Measurements from ENCODE around the gene COX6A2. TPM values are rescaled to one million over a fixed set of nuclear protein-coding genes. Genes with fewer than 3 reads are reported as not detected.

Gene COX6A2
- total RNA-seq, 1 experiment from 2014 or later: not detected

DNA sequence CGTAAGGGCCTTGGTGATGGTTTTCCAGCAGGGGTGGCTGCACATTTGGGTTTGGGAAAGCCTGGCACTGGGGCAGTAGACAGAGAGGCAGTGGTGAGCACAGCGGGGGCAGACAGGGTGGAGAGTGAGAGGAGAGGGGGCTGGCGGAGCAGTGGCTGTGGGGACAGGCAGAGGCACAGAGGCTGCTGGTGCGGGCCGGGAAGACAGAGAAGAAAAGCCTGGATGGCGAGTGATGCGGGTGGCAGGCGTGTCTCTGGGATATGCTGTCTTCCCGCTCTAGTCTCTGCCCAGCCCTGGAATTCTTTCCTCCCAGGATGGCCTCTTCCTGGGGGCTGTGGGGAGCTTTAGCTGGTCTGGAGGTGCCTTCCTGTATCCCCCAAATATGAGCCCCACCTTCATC lies 18.1 kb downstream of the COX6A2 start:
- no peak for DNase-seq (ENCODE audit: low read depth)

DNA sequence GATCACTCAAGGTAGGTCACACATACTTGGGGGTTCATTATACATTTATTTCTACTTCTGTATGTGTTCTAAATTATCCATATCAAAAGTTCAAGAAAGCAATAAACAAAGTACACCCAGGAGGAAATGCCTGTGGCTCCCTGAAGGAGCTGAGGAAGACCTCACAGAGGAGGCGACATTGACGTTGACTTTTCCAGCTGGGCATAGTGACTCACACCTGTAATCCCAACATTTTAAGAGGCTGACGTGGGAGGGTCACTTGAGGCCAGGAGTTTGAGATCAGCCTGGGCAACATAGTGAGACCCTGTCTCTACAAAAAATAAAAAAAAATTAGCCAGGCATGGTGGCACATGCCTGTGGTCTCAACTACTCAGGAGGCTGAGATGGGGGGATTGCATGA lies 18.7 kb downstream of the COX6A2 start:
- DNase-seq (ENCODE audit: low read depth): peak; percentile 96

DNA sequence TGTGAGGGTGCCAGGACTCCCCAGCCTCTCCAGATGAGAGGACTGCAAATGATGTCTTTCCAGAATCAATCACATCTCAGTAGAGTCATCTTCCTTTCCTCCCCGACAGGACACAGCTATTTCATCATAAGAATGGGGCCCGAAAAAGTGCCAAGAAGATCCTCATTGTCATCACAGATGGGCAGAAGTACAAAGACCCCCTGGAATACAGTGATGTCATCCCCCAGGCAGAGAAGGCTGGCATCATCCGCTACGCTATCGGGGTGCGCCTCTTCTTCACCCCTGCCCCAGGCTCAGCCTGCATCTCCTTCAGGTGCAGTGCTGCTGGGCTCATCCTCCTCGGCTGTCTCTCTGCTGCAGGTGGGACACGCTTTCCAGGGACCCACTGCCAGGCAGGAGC lies 20.8 kb downstream of the COX6A2 start:
- DNase-seq (ENCODE audit: low read depth): no peak

DNA sequence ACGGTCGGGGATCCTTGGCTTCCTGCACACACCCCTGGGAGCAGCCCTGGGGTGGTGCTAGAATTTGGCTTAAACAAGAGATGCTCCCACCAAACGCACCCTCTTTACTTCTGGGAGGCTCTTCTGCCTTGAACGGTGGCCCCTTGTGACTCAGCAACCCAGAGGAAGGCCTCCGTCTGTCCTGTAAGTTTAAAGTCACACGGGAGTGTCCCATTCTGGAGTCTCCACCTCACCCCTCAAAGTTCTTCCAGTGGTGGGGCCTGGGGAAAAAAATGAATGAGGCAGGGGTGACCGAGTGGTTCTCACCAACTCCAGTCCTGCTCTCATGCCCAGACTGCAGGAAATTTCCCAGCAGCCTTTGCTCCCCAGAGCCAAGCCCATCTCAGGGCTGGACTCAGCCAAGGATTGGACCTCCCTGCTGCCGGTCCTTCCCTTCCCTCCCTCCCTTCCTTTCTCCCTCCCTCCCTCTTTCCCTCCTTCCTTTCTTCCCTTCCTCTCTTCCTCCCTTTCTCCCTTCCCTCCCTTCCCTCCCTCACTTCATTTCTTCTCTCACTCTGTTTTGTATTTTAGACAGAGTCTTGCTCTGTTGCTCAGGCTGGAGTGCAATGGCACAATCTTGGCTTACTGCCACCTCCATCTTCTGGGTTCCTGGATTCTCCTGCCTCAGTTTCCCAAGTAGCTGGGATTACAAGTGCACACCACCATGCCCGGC lies 23.7 kb downstream of the COX6A2 start:
- DNase-seq (ENCODE audit: low read depth): peak; percentile 52

DNA sequence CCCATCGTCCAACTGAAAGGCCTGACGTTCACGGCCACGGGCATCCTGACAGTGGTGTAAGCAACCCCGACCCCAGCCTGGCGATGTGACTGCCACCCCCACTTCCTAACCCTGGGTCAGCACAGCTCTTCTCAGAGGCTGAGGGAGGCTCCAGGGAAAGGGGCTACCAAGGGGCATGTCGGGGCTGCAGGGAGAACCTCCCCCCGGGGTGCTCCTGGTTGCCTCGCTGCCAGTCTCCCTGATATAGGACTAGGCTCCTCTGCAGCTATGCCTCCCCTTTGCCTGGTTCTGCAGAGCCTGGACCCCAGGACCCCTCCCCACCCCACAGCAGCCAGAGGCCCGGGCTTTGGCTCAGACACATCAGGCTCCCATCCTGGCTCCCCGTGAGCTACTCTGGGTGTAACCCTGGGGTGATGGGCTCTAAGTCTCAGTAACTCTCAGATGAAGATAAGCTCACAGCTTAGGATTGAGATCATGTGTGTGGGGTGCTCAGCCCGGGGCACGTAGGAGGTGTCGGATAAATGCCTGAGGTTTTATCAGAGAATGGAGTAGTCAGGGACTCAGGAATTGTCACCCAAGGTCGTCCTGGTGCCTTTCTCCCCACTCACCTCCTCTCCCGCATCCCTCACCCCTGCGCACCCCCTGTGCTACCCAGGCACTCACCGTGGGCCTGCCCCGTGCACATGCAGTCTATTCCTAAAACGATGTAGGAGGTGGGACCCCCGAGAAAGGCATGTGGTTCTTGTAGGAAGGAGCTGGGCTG lies 24.4 kb downstream of the COX6A2 start:
- DNase-seq (ENCODE audit: low read depth): no peak

DNA sequence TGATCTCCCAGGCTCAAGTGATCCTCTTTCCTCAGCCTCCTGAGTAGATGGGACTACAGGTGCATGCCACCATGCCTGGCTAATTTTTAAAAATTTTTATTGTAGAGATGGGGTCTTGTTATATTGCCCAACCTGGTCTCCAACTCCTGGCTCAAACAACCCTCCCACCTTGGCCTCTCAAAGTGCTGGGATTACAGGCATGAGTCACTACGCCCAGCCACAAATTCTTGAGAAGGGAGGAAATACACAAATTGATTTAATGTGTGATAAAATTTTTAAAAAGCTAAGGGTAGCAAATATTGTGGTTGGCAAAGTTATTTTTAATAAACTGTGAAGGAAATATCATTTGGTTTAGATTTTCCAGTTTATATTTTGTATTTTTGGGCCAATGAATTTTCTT lies 25.5 kb downstream of the COX6A2 start:
- DNase-seq (ENCODE audit: low read depth): peak; percentile 73

DNA sequence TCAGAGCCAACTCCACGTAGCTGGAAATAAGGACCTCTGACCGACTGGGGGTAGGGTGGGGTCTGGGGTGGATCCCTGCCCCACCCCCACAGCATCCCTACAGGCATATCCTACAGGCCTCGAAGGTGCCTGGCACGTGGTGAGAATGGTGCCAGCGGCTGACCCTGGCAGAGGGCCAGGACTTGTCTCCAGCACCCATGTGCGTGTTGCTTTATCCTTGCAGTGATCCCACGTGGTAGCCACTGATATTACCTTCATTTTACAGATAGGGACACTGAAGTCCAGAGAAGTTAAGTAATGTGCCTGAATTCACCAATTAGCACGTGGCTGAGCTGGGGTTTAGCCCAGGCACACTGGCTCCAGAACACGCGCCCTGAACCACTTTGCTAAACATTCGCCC lies 26.7 kb downstream of the COX6A2 start:
- no peak for DNase-seq (ENCODE audit: low read depth)

DNA sequence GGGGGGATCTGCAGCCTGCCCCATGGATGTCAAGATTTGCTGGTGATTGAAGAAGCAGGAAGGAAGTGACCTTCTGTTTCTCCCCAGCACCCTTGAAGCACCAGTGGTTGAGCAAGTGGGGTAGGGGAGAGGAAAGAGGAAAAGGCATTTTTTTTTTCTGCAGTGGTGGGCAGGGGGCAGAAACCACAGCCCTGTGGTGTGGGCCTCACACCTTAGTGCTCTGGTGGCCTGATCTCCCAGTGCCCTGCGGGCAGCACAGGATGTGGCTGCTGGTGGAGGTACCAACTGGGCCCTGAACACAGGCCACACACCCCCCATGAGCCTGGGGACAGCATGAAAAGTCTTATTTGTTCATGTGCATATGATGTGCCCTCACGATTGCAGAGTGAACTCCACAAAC lies 28.0 kb downstream of the COX6A2 start:
- DNase-seq (ENCODE audit: low read depth): no peak

DNA sequence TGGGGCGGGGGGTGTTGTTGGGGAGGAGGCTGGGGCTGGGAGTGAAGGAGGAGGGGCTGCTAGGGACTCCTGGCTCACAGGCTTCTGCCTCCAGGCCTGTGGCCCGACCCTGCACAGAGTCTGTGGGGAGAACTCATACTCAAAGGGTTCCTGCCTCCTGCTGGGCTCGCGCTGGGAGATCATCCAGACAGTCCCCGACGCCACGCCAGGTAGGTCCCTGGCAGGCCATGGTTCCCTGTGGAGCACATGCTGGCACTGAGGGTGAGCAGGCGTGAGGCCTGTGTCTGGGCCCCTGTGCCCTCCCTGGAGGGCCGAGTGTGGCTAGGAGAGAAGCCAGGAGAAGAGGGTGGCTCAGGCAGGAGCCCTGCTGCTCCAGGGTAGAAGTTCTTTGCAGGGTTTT lies 30.5 kb downstream of the COX6A2 start:
- no peak for DNase-seq (ENCODE audit: low read depth)

DNA sequence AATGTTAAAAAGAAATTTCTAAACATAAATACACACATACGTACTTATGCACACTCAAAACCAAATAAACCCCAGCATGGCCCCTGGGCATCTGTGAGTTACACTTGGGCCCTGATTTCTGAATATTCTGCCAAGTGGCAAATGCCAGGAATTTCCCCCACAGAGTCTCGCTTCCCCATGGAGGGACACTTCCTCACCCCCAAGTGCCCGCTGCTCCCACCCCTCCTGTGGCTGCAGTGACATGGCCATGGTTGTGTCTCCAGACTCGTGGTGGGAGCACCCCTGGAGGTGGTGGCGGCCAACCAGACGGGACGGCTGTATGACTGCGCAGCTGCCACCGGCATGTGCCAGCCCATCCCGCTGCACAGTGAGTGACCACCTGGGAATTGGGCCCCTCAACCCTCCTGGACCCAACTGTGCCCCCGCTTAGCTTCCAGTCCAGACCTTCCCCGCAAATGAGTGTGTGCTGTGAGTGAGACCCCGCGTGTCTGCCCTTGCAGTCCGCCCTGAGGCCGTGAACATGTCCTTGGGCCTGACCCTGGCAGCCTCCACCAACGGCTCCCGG lies 31.0 kb downstream of the COX6A2 start:
- no peak for DNase-seq (ENCODE audit: low read depth)

DNA sequence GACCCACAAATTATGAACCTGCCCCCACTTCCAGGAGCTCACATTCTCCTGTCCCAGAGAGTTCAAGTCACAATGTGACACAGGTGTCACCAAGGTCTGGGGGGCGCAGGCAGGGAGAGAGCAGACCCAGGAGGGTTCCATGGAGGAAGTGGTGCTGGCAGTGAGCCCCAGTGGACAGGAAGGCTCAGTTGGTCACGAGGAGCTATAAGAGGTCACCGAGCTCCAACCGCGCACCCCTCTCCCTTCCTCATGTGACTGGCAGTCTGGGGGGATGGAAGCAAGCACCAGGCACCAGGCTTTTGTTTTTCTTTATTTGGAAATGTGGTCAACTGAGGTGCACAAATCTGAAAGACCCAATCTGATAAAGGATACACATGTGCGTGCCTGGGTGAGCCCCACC lies 32.5 kb downstream of the COX6A2 start:
- DNase-seq (ENCODE audit: low read depth): no peak

DNA sequence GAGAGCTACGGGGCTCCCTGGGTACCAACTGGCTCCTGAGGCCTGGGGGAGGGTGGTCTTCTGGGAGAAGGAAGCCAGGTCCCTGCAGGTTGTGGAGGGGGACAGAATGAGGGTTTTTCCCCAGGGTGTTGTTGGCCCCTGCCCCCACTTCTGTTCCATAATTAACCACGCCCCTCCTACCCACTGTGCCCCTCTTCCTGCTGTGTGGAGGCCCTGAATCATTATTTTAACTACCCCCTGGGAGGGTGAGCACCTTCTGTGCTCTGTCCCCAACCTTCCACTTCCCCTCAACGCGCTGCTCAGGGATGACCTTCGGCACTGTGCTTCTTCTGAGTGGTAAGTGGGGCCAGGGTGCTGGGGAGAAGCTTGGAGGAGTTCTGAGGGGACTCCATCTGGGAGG lies 35.1 kb downstream of the COX6A2 start, which contains the start of gene ITGAD:
Gene ITGAD (plus strand): TSS at position 280 of the 400 bp plus-strand sequence. CDS start 26 bp downstream, at position 306.
- no peak for DNase-seq (ENCODE audit: low read depth)

DNA sequence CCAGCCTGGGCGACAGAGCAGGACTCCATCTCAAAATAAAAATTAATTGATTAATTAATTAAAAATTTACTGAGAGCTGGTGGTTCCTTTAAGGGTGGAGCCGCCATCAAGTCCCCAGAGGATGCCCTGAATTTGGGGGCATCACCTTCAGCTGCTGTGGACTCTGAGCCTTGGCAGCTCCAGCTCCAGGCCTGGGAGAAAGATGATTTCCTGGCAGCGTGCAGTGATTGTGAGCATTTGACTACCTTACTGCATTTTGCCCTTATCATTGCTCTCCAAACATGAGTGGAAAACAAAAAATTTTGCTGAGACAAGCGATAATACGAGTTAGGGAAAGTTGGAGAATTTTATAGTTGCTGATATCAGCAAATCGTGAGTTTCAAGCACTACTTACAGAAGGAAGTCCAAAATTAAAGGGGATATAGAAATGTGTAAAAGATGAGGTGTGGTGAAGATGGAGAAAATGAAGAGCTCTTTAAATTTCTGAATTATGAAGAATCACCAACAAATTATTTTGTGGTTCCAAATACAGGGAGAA lies 37.6 kb downstream of the COX6A2 start:
- DNase-seq (ENCODE audit: low read depth): no peak

DNA sequence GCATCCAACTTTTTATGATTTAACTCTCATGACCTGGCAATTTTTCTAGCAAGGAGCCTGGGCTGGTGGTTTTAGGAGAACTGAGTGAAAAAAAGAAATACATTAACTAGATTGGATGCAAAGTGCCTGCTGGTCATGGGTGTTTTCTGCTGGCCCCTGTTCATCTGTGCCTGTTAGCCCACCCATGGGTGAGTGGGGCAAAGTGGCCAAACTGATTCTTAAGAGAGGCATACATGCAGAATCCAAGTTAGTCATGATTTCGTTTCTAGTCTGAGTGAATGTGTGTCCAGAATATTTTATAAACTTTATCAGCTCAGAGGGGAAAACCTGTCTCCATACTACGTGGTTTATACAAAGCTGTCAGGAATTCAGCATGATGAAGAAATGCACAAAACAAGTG lies 39.6 kb downstream of the COX6A2 start:
- no peak for DNase-seq (ENCODE audit: low read depth)

DNA sequence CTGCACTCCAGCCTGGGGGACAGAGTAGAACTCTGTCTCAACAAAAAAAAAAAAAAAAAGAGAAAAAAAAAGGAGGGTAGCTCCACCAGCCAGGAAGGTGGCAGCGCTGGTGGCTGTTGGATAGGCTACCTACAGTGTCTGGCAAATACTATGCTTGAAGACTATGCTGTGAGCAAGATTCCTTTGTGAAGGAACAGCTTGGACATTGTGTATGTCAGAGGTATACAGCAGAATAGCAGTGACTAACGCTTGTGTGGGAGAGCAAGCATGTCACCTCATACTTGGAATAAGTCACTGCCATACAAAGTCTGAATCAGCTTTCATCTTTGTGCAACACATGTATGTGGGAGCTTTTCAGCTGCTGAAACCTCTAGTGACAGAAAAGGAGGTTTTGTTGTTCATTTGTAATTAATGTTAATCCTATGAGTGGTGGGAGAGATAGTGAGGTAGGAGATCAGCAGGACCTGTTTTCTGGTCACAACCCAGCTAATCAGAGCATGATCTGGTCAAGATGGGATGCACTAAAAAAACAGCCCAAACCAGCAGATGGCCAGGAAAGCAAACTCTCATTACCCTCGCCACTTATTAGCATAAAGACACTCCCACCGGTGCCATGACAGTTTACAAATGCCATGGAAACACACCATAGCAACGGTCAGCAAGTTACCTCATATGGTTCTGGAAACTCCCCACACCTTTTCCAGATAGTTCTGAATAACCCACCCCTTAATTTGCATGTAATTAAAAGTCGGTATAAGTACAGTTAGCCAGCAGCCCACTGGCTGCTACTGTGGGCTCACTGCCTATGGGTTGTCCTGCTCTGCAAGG lies 41.8 kb downstream of the COX6A2 start:
- DNase-seq (ENCODE audit: low read depth): peak; percentile 78

DNA sequence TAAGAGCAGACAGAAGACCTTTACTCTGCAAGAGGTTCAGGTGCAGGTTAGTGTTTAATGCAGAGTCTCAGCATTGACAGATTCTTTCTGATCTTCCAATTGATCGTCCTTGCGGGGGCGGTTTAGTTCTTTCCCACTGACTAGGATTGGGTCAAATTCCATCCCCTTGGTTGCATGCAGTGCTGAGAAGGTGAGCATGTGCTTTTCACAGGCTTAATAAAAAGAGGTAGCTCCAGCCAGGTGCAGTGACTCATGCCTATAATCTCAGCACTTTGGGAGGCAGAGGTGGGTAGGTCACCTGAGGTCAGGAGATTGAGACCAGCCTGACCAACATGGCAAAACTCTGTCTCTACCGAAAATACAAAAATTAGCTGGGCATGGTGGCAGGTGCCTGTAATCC lies 42.5 kb downstream of the COX6A2 start:
- DNase-seq (ENCODE audit: low read depth): no peak

DNA sequence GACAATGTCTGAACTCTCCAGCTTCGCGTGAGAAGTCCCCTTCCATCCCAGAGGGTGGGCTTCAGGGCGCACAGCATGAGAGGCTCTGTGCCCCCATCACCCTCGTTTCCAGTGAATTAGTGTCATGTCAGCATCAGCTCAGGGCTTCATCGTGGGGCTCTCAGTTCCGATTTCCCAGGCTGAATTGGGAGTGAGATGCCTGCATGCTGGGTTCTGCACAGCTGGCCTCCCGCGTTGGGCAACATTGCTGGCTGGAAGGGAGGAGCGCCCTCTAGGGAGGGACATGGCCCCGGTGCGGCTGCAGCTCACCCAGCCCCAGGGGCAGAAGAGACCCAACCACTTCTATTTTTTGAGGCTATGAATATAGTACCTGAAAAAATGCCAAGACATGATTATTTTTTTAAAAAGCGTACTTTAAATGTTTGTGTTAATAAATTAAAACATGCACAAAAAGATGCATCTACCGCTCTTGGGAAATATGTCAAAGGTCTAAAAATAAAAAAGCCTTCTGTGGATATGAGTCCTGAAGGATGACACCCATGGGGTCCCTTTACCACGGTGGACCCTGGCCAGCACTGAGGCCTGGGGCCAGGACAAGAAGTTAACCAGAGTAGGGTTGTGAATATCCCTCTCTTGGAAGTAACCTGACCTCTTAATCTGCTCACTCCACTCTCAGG lies 45.5 kb downstream of the COX6A2 start:
- peak; percentile 35 for DNase-seq (ENCODE audit: low read depth)

DNA sequence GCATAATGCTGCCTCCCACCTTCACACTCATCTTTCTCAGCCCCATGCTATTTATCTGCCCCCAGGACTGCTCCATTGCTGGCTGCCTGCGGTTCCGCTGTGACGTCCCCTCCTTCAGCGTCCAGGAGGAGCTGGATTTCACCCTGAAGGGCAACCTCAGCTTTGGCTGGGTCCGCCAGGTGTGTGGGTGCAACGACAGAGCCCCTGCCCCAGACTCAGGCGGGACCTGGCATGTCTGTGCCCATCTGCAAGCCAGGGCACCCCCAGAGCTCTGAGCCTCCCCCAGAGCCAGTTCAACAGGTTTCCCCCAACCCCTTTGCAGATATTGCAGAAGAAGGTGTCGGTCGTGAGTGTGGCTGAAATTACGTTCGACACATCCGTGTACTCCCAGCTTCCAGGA lies 48.0 kb downstream of the COX6A2 start:
- DNase-seq (ENCODE audit: low read depth): no peak
